Measurements from ENCODE around the gene PRR9.

The PRR9 gene

DNA sequence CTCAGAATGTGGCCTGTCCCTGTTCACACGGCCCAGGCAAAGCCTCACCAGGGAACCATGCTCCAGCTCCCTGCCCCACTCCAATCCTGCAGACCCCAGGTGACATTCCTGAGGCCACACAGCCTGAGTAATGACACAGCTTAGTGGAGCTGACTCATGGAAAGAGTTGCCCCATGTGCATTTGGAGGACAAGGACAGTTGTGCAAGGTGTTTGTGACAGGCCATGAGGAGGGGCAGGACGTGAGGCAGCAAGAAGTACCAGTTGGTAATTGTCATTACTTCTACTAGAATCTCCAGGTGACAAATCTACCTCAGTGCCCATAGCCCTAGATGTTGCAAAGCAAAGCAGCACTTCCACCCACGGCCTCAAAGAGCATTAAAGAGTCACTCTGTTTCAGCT lies 15.2 kb downstream of the PRR9 start:
- no peak overlapping the region for H3K9ac ChIP-seq (ENCODE audit: low read length)
- H3K9me3 ChIP-seq (ENCODE audit: control insufficient read depth, low read length): no peaks in the 10 kb centered on the region
- H3K27me3 ChIP-seq (ENCODE audit: control insufficient read depth, insufficient read depth, low read length): no peaks in the 10 kb centered on the region
- no peak overlapping the region for H3K4me3 ChIP-seq (ENCODE audit: low read length)
- peaks cover 53% of the 10 kb centered on the region for H3K4me1 ChIP-seq (ENCODE audit: control insufficient read depth, insufficient read depth, low read length)
- H3K36me3 ChIP-seq (ENCODE audit: control insufficient read depth, insufficient read depth, low read length): no peaks in the 10 kb centered on the region

DNA sequence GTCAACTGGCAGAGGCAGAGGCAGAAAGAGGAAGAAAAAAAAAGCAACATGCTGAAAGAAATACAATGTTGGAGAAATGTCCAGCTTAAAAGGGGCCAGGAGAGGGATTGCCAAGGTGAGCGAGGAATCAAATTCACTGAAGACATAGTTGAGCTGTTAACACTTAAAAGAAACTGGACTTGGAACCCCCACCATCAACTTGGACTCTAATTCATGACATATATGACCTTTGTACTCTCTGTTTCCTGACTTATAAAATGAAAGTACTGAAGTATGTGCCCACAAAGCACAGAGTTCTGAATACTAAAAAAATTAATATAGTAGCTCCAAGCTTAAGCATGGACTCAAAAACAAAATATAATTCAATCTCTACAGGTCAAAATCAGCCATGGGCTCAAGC lies 16.1 kb downstream of the PRR9 start:
- H3K9ac ChIP-seq (ENCODE audit: low read length): no peak overlapping the region
- no peak overlapping the region for H3K4me3 ChIP-seq (ENCODE audit: low read length)
- no peaks in the 10 kb centered on the region for H3K27me3 ChIP-seq (ENCODE audit: control insufficient read depth, insufficient read depth, low read length)
- peaks cover 53% of the 10 kb centered on the region for H3K4me1 ChIP-seq (ENCODE audit: control insufficient read depth, insufficient read depth, low read length)
- no peaks in the 10 kb centered on the region for H3K9me3 ChIP-seq (ENCODE audit: control insufficient read depth, low read length)
- H3K36me3 ChIP-seq (ENCODE audit: control insufficient read depth, insufficient read depth, low read length): no peaks in the 10 kb centered on the region

DNA sequence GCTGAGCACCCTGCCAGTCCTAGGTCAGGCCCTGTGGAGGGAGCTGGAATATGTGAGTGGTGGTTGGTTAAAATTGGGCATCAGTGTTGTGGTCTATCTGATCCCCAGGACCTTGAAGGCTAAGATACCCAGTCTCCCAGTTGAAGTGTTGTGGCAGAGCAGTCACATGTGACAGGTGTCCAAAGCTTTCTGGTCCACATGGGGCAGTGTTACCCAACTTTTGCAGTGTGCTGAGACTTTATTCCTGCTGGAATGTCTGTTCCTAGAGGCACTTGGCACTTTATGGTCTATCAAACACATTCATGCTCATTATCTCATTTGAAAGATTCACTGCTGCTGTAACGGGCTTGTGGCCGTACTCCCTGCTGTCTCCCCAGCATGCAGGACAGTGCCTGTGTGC lies 21.1 kb downstream of the PRR9 start:
- no peaks in the 10 kb centered on the region for H3K36me3 ChIP-seq (ENCODE audit: control insufficient read depth, insufficient read depth, low read length)
- no peaks in the 10 kb centered on the region for H3K9me3 ChIP-seq (ENCODE audit: control insufficient read depth, low read length)
- H3K4me1 ChIP-seq (ENCODE audit: control insufficient read depth, insufficient read depth, low read length): peaks cover 17% of the 10 kb centered on the region
- H3K27me3 ChIP-seq (ENCODE audit: control insufficient read depth, insufficient read depth, low read length): no peaks in the 10 kb centered on the region
- H3K9ac ChIP-seq (ENCODE audit: low read length): no peak overlapping the region
- H3K4me3 ChIP-seq (ENCODE audit: low read length): no peak overlapping the region

DNA sequence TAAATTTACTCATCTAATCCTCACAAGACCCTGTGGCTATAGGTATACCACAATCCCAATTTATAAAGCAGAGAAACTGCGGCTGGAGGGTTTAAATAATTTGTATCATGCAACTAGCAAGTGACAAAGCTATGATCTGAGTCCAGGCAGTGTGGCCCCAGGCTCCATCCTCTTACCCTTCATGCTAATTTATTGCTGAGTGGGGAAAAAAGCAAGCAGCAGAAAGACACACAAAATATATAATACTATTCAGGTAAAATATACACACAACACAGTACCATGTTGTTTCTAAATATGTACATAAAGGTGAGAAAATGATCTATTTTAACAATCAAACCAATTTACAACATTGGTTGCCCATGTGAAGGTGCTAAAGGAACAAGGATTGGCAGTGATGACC lies 24.8 kb downstream of the PRR9 start:
- peaks cover 4% of the 10 kb centered on the region for H3K4me1 ChIP-seq (ENCODE audit: control insufficient read depth, insufficient read depth, low read length)
- no peaks in the 10 kb centered on the region for H3K36me3 ChIP-seq (ENCODE audit: control insufficient read depth, insufficient read depth, low read length)
- no peak overlapping the region for H3K4me3 ChIP-seq (ENCODE audit: low read length)
- no peaks in the 10 kb centered on the region for H3K9me3 ChIP-seq (ENCODE audit: control insufficient read depth, low read length)
- H3K9ac ChIP-seq (ENCODE audit: low read length): no peak overlapping the region
- no peaks in the 10 kb centered on the region for H3K27me3 ChIP-seq (ENCODE audit: control insufficient read depth, insufficient read depth, low read length)

DNA sequence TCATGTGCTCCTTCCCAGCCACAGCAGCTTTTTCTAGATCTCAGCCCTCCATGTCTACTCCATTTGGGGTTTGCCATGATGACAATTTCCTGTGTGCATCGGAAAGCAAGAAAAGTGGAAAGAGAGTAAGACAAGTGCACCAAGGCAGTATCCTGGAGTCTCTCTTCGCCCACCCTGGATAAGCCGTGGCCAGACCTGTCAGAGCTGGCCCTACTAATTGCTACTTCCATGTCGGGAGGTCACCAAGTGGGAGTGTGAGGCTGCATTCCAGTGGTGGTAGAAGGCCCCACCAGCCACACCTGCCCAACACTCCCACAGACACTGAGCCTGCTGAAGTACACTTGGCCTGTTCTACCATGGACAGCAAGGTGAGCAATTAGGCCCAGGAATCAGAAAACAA lies 28.1 kb downstream of the PRR9 start:
- H3K9me3 ChIP-seq (ENCODE audit: control insufficient read depth, low read length): no peaks in the 10 kb centered on the region
- no peaks in the 10 kb centered on the region for H3K27me3 ChIP-seq (ENCODE audit: control insufficient read depth, insufficient read depth, low read length)
- no peak overlapping the region for H3K9ac ChIP-seq (ENCODE audit: low read length)
- no peaks in the 10 kb centered on the region for H3K4me1 ChIP-seq (ENCODE audit: control insufficient read depth, insufficient read depth, low read length)
- H3K4me3 ChIP-seq (ENCODE audit: low read length): no peak overlapping the region
- H3K36me3 ChIP-seq (ENCODE audit: control insufficient read depth, insufficient read depth, low read length): no peaks in the 10 kb centered on the region

DNA sequence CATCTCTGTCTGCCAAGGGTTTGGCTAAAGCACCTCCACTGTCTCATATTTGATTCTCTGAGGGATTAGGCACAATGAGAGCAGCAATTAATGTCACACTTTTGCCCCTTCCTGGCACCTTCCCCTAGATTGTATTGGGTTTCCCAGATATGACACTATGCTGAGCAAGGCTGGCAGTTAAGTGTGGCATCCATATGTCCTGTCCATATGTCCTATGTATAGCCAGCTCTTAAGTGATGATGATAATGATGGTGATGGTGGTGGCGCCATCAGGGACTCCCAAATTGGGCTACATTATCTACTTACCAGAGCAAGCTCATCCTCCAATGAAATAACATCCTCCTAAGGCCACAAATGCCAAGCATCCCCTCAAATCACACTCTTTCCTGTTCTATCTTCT lies 28.6 kb downstream of the PRR9 start:
- no peaks in the 10 kb centered on the region for H3K36me3 ChIP-seq (ENCODE audit: control insufficient read depth, insufficient read depth, low read length)
- no peaks in the 10 kb centered on the region for H3K9me3 ChIP-seq (ENCODE audit: control insufficient read depth, low read length)
- H3K4me3 ChIP-seq (ENCODE audit: low read length): no peak overlapping the region
- H3K9ac ChIP-seq (ENCODE audit: low read length): no peak overlapping the region
- H3K27me3 ChIP-seq (ENCODE audit: control insufficient read depth, insufficient read depth, low read length): no peaks in the 10 kb centered on the region
- H3K4me1 ChIP-seq (ENCODE audit: control insufficient read depth, insufficient read depth, low read length): no peaks in the 10 kb centered on the region

DNA sequence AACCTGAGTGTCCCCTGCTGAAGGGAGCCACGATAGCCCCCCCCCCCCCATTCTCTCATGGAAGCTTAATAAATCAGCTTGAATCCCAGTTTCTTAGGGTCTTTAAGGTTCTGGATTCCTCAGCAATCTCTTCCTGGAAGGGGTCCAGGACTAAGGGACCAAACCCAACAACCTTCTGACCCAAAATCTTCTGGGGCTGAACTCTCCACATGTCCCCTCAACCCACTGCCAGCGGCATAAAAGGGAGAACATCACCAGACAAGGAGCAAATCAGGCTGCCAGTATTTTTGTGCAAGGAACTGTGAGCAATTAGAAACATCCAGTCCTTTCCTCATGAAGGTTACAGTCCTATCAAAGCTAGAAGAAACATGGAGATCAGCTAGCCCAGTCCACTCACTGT lies 29.4 kb downstream of the PRR9 start:
- H3K4me3 ChIP-seq (ENCODE audit: low read length): no peak overlapping the region
- no peaks in the 10 kb centered on the region for H3K9me3 ChIP-seq (ENCODE audit: control insufficient read depth, low read length)
- H3K27me3 ChIP-seq (ENCODE audit: control insufficient read depth, insufficient read depth, low read length): no peaks in the 10 kb centered on the region
- no peaks in the 10 kb centered on the region for H3K4me1 ChIP-seq (ENCODE audit: control insufficient read depth, insufficient read depth, low read length)
- H3K36me3 ChIP-seq (ENCODE audit: control insufficient read depth, insufficient read depth, low read length): no peaks in the 10 kb centered on the region
- H3K9ac ChIP-seq (ENCODE audit: low read length): no peak overlapping the region

DNA sequence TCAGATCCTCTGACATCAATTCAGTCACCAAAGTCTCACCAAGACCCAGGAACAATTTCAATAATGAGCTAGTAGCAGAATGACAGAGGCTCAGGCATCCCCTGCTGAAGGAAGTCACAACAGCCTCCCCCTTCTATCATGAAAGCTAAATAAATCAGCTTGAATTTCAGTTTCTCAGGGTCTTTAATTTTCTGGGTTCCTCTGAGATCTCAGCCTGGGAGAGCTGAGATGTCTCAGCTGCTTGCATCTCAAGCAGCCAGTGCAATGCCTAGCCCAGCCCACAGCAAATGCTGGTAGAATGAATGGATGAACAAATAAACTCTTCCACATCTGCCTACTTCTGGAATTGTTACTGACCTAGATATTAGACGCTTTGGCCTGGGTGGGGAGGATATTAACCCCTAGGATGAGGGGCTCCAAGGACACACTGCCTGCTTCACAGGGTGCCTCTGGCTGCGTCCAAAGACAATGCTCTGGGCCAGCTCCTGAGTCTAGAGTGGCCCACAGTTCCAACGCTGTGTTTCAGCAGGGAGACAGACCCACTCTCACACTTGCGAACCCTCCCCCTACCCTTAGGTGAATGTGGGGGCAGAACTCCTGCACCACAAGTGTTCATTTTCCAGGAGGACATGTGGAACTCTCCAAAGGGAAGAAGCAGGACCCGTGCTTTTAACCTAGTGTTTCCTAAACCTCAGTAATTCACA lies 30.9 kb downstream of the PRR9 start:
- Histone ChIP-seq H3K4me1 (ENCODE audit: control insufficient read depth, insufficient read depth, low read length) (no peaks in the 10 kb centered on the region), H3K9me3 (ENCODE audit: control insufficient read depth, low read length) (no peaks in the 10 kb centered on the region), H3K4me3 (ENCODE audit: low read length) (no peak overlapping the region), H3K36me3 (ENCODE audit: control insufficient read depth, insufficient read depth, low read length) (no peaks in the 10 kb centered on the region), H3K9ac (ENCODE audit: low read length) (no peak overlapping the region), H3K27me3 (ENCODE audit: control insufficient read depth, insufficient read depth, low read length) (no peaks in the 10 kb centered on the region)

DNA sequence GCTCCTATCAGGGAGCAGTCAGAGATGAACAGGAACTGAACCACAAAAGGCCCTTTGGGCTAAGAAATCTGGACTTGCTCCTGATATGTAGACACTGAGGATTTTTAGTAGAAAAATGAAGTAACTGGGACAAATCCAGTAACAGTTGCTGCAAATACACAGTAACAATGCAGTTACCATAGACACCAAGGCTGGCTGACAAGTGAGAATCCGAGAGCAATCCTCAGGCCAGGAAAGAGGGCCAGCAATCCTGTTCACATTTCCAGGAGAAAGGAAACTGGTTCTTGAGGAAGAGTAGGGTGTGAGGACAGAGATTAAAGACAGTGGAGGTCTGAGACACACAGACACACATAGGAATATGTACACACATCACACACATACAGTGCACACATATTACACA lies 32.8 kb downstream of the PRR9 start:
- Histone ChIP-seq H3K27me3 (ENCODE audit: control insufficient read depth, insufficient read depth, low read length) (no peaks in the 10 kb centered on the region), H3K36me3 (ENCODE audit: control insufficient read depth, insufficient read depth, low read length) (no peaks in the 10 kb centered on the region), H3K4me1 (ENCODE audit: control insufficient read depth, insufficient read depth, low read length) (no peaks in the 10 kb centered on the region), H3K4me3 (ENCODE audit: low read length) (no peak overlapping the region), H3K9me3 (ENCODE audit: control insufficient read depth, low read length) (no peaks in the 10 kb centered on the region), H3K9ac (ENCODE audit: low read length) (no peak overlapping the region)

DNA sequence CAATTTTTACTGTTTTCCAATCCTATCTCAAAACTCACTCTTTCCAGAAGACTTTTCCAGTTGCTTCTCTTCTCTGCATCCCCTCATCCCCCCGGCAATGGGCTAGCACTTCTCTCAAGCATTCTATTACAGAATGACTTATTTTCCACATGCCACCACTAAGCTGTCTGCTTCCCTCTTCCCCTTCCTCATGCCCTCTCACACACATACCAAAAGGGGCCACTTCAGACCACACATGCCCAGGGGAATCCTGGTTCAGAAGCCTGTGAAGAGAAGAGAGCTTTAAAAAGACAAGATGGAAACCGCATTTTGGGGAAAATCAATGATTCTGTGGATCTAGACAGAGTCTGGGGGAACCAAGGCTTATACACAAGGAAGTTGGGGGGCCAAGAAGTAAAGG lies 33.7 kb downstream of the PRR9 start:
- Histone ChIP-seq H3K4me3 (ENCODE audit: low read length) (no peak overlapping the region), H3K27me3 (ENCODE audit: control insufficient read depth, insufficient read depth, low read length) (no peaks in the 10 kb centered on the region), H3K4me1 (ENCODE audit: control insufficient read depth, insufficient read depth, low read length) (no peaks in the 10 kb centered on the region), H3K36me3 (ENCODE audit: control insufficient read depth, insufficient read depth, low read length) (no peaks in the 10 kb centered on the region), H3K9ac (ENCODE audit: low read length) (no peak overlapping the region), H3K9me3 (ENCODE audit: control insufficient read depth, low read length) (no peaks in the 10 kb centered on the region)

DNA sequence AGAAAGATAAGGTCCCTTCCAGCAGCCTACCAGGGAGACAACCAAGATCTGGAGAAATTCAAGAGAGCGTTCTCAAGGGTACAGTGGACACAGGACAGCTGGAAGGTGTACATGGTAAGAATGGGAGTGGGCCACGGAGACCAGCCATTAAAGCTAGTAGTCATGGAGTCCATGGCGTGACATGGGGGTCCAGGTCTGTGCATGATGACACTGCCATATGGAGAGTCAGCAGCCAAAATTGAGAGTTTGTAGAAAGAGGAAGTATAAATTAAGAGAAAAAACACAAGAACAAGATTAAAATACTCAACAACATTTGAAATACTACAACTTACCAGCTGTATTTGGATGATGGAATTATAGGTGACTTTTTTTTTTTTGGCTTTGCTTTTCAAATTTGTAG lies 34.2 kb downstream of the PRR9 start:
- Histone ChIP-seq H3K4me3 (ENCODE audit: low read length) (no peak overlapping the region), H3K36me3 (ENCODE audit: control insufficient read depth, insufficient read depth, low read length) (no peaks in the 10 kb centered on the region), H3K9ac (ENCODE audit: low read length) (no peak overlapping the region), H3K4me1 (ENCODE audit: control insufficient read depth, insufficient read depth, low read length) (no peaks in the 10 kb centered on the region), H3K9me3 (ENCODE audit: control insufficient read depth, low read length) (no peaks in the 10 kb centered on the region), H3K27me3 (ENCODE audit: control insufficient read depth, insufficient read depth, low read length) (no peaks in the 10 kb centered on the region)

DNA sequence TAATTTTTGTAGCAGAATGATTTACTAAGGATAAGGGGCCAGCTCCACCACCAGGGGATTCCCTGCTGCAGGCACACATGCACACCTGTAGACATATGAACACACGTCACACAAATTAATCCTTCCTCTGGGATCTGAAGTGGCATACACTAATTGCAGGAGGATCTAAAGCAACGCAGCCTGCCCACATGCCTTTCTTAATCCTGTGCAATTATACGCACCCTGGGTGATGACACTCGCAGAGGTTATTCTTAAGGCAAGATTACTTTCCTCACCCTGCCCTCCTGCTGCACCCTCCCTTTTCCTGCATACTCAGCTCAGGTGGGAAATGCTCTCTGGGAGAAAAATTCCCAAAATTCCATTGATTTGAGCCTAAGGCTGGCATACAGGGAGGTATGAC lies 34.6 kb downstream of the PRR9 start:
- Histone ChIP-seq H3K9ac (ENCODE audit: low read length) (no peak overlapping the region), H3K9me3 (ENCODE audit: control insufficient read depth, low read length) (no peaks in the 10 kb centered on the region), H3K4me1 (ENCODE audit: control insufficient read depth, insufficient read depth, low read length) (no peaks in the 10 kb centered on the region), H3K4me3 (ENCODE audit: low read length) (no peak overlapping the region), H3K27me3 (ENCODE audit: control insufficient read depth, insufficient read depth, low read length) (no peaks in the 10 kb centered on the region), H3K36me3 (ENCODE audit: control insufficient read depth, insufficient read depth, low read length) (no peaks in the 10 kb centered on the region)

DNA sequence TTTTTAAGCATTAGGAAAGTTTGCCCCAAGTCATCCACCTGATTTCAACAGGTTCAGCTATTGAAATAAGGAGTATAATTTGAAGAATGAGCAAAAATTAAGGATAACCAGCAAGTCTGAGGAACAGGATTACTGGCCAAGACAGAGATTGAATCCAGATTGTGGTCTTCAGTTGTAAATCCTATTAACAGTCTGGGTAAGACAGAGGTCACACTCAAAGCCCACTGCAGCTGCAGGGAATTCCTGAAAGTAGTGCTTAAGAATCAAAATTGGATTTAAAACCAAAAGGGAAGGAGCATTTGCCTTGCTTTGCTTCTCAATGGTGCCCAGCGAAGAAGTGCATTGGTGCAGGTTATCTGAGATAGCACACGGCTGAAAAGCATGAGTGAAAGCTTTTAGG lies 35.7 kb downstream of the PRR9 start:
- no peaks in the 10 kb centered on the region for H3K9me3 ChIP-seq (ENCODE audit: control insufficient read depth, low read length)
- no peaks in the 10 kb centered on the region for H3K4me1 ChIP-seq (ENCODE audit: control insufficient read depth, insufficient read depth, low read length)
- H3K36me3 ChIP-seq (ENCODE audit: control insufficient read depth, insufficient read depth, low read length): no peaks in the 10 kb centered on the region
- H3K9ac ChIP-seq (ENCODE audit: low read length): no peak overlapping the region
- no peak overlapping the region for H3K4me3 ChIP-seq (ENCODE audit: low read length)
- H3K27me3 ChIP-seq (ENCODE audit: control insufficient read depth, insufficient read depth, low read length): no peaks in the 10 kb centered on the region

All from mucosa of stomach (tissue), 1 donor.